HFF-Myc (cell line): ENCODE data around the gene ZBTB33.

Experiments
- DNase-seq: peaks from one replicate; pipeline ENCODE4 v3.0.0-alpha.2; 2011; ENCODE audit warnings: low read depth; ENCODE audit errors: extremely low read depth
- H3K4me3 ChIP-seq: replicated peaks from 2 replicates; pipeline ENCODE4 v1.5.1; 2011; ENCODE audit warnings: low read depth, mild to moderate bottlenecking, control low read depth, low read length
- TF ChIP-seq, protein P1 (sequence below): IDR thresholded peaks from 2 replicates; pipeline ENCODE4 v1.5.1; 2012; ENCODE audit warnings: mild to moderate bottlenecking, low read depth, low read length, control low read depth; ENCODE audit errors: missing control alignments

The ZBTB33 gene

DNA sequence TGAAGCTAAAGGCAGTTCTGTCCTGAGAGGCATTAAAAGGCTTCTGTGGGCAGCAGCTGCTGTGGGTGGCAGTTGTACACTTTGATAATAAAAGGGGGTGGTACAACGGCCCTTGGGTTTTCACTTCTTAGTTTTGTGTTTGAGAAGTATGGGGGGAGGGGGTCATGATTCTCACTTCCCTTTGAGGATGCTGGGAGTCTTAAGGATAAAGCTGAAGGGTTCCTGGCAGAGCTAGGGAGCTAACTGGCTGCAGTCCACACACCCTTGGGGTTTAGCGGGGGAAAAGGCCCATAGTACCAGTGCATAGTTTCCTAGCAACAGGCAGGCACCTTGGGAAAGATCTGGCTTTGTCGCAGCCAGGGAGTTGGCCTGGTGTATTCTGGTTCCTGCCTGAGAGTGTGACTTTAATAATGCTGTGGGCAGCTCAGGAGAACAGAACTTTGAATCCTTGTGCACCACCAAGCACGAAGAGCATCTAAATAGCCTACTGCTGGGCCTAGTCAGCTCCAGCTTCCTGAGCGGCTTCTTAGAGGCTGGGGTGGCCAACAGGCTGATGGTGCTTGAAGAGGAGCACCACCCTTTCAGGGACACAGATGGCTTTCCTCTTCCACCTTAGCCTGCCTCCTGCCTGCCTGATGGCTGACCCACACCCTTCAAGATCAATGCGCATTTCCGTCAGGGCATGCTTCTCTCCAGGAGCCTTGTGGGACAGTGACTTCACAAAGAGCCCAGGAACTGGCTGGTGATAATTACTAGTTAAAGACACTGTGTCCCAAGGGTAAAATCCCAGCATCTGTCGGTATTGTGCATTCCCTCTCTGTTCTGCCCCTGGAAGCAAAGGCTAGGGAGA, 12.5 kb downstream of the ZBTB33 start:
- no peak for DNase-seq
- H3K4me3 ChIP-seq: no peak overlapping the region
- TF ChIP-seq, protein P1, sequence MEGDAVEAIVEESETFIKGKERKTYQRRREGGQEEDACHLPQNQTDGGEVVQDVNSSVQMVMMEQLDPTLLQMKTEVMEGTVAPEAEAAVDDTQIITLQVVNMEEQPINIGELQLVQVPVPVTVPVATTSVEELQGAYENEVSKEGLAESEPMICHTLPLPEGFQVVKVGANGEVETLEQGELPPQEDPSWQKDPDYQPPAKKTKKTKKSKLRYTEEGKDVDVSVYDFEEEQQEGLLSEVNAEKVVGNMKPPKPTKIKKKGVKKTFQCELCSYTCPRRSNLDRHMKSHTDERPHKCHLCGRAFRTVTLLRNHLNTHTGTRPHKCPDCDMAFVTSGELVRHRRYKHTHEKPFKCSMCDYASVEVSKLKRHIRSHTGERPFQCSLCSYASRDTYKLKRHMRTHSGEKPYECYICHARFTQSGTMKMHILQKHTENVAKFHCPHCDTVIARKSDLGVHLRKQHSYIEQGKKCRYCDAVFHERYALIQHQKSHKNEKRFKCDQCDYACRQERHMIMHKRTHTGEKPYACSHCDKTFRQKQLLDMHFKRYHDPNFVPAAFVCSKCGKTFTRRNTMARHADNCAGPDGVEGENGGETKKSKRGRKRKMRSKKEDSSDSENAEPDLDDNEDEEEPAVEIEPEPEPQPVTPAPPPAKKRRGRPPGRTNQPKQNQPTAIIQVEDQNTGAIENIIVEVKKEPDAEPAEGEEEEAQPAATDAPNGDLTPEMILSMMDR: no peak

- H3K4me3 ChIP-seq: no peak overlapping the region
- DNase-seq: no peak
- TF ChIP-seq, protein P1: no peak
Measured at GRCh38 chrX:120264341-120264740, 13.7 kb downstream of the ZBTB33 start.

GRCh38 chrX:120269373-120270035, 18.9 kb downstream of the ZBTB33 start:
- no peak overlapping the region for H3K4me3 ChIP-seq
- TF ChIP-seq, protein P1: no peak
- no peak for DNase-seq

DNA sequence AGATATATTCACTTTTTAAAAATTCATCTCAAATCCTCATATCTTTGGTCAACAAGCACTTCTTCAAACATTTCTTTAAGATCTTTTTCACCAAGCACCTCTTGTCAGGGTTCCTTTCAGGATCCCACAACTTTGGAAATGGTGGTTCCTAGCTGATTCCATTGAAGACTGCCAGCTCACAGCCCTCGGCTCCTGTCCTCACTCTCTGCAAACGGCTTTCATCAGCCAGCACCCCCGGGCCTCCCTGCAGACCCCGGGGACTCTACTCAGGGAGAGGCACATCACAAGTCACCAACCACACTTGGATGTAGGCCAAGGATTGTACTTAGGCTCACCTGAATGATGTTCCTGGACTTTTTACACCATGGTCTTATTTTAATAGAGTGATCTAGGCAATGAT, 20.0 kb downstream of the ZBTB33 start:
- no peak for DNase-seq
- H3K4me3 ChIP-seq: no peak overlapping the region
- TF ChIP-seq, protein P1: no peak

GRCh38 chrX:120271218-120271617, 20.6 kb downstream of the ZBTB33 start:
- no peak for DNase-seq
- H3K4me3 ChIP-seq: no peak overlapping the region
- TF ChIP-seq, protein P1: no peak

GRCh38 chrX:120274145-120274544, 23.5 kb downstream of the ZBTB33 start:
- H3K4me3 ChIP-seq: no peak overlapping the region
- TF ChIP-seq, protein P1: no peak
- no peak for DNase-seq
